HG03103 (cell line): Measurements from ENCODE around the gene RFX5.

Experiments used
- ATAC-seq: cut with Tn5 transposase; IDR thresholded peaks from one replicate; pipeline ENCODE4 v1.9.1; 2021; ENCODE audit warnings: low read depth; ENCODE audit not compliant: unreplicated experiment

Gene RFX5

GRCh38 chr1:151325646-151326429 is 21.2 kb downstream of the RFX5 start:
- no peak for ATAC-seq

- no peak for ATAC-seq
These were observed 21.8 kb downstream of the RFX5 start for GRCh38 chr1:151325231-151325630.

- no peak for ATAC-seq
These were observed 22.6 kb downstream of the RFX5 start for GRCh38 chr1:151324390-151324930.

- no peak for ATAC-seq
These were observed 28.1 kb downstream of the RFX5 start for GRCh38 chr1:151318975-151319374.

GRCh38 chr1:151315565-151316235 is 31.4 kb downstream of the RFX5 start:
- ATAC-seq, result no peak

GRCh38 chr1:151314137-151314875 is 32.7 kb downstream of the RFX5 start:
- no peak for ATAC-seq

GRCh38 chr1:151313501-151313900 is 33.6 kb downstream of the RFX5 start:
- no peak for ATAC-seq

GRCh38 chr1:151312826-151313225 is 34.2 kb downstream of the RFX5 start:
- no peak for ATAC-seq

- ATAC-seq, result no peak
These were observed 34.6 kb downstream of the RFX5 start for GRCh38 chr1:151312411-151312810.

GRCh38 chr1:151311589-151312331 is 35.3 kb downstream of the RFX5 start:
- ATAC-seq, result no peak

GRCh38 chr1:151311011-151311410 is 36.0 kb downstream of the RFX5 start:
- ATAC-seq, result no peak

GRCh38 chr1:151309811-151310323 is 37.2 kb downstream of the RFX5 start:
- ATAC-seq, result no peak

- no peak for ATAC-seq
These were observed 52.1 kb downstream of the RFX5 start for GRCh38 chr1:151294742-151295462.

- ATAC-seq, result no peak
These were observed 54.0 kb downstream of the RFX5 start for GRCh38 chr1:151293093-151293492.

- no peak for ATAC-seq
These were observed 54.6 kb downstream of the RFX5 start for GRCh38 chr1:151292207-151293030.

- no peak for ATAC-seq
These were observed 56.2 kb downstream of the RFX5 start for GRCh38 chr1:151290709-151291303.
